Osteocyte (in vitro differentiated cells): ENCODE results near the gene NRXN3. TPM values are rescaled to one million over a fixed set of nuclear protein-coding genes. Genes with fewer than 3 reads are reported as not detected.

ENCODE experiments used
- DNase-seq: peaks from one replicate; pipeline ENCODE4 v3.0.0; 2021; ENCODE audit warnings: mixed read lengths; ENCODE audit not compliant: unreplicated experiment; ENCODE audit errors: extremely low spot score
- H3K27ac Mint-ChIP-seq: one replicate; pipeline ENCODE4 v1.8.0; 2021; ENCODE audit warnings: mild to moderate bottlenecking, mixed read lengths; ENCODE audit not compliant: unreplicated experiment
- H3K27me3 Mint-ChIP-seq: one replicate; pipeline ENCODE4 v1.8.0; 2021; ENCODE audit warnings: mixed read lengths; ENCODE audit not compliant: unreplicated experiment
- H3K36me3 Mint-ChIP-seq: one replicate; pipeline ENCODE4 v1.8.0; 2021; ENCODE audit warnings: mixed read lengths; ENCODE audit not compliant: unreplicated experiment
- H3K4me1 Mint-ChIP-seq: one replicate; pipeline ENCODE4 v1.8.0; 2021; ENCODE audit warnings: mixed read lengths; ENCODE audit not compliant: unreplicated experiment
- H3K4me3 Mint-ChIP-seq: one replicate; pipeline ENCODE4 v1.8.0; 2021; ENCODE audit warnings: mild to moderate bottlenecking, moderate library complexity, mixed read lengths; ENCODE audit not compliant: unreplicated experiment
- H3K9me3 Mint-ChIP-seq: one replicate; pipeline ENCODE4 v1.8.0; 2021; ENCODE audit warnings: mixed read lengths; ENCODE audit not compliant: unreplicated experiment
- total RNA-seq: library from RNA; stranded (reverse); gene quantifications from 2 replicates; pipeline ENCODE4 v1.2.1, GENCODE V29; 2021
- TF ChIP-seq, protein P1 (sequence below): fragments of 200-600 bp; sonication (generic); IDR thresholded peaks from 2 replicates; pipeline ENCODE4 v1.5.0; 2021; ENCODE audit warnings: antibody characterized with exemption, mild to moderate bottlenecking, moderate library complexity

NRXN3 gene
- total RNA-seq, 1 donor from 2014 or later: 26.5 TPM

DNA sequence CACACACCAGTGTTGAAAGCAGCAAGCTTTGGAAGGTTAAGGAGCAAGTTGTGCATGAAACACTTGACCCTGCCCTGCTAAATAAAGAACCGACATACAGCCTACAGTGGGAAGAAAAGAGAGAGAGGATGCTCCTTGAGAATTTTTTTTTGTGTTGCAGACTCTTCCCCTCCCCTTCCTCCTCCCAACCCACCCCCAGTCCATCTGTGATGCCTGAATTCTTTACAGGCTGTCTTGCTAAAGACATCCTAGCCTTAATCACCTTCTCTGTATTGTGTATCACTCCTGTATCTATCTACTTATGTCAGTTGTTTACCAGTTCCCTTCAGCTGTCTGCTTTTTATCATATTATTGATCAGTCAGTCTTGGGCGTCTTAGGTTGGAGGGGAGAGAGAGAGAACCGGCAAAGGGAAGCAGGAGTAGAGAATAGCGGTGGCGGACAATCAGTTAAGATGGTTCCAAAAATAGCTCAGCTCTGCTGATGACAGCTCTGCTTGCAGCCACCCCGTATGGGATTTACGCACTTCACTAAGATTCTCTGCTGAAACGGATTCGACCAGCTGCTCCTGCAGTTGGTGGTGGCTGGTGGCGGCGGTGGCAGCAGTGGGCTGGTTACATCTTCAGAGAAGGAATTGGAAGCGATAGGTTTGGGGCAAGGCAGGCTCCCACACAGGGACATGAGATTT is 664.7 kb downstream of the NRXN3 start:
- Mint-ChIP-seq H3K4me3 (no peak overlapping the region), H3K27me3 (peaks cover 7% of the 10 kb centered on the region), H3K9me3 (no peaks in the 10 kb centered on the region), H3K27ac (no peak overlapping the region), H3K36me3 (no peaks in the 10 kb centered on the region), H3K4me1 (no peaks in the 10 kb centered on the region)
- TF ChIP-seq, protein P1, sequence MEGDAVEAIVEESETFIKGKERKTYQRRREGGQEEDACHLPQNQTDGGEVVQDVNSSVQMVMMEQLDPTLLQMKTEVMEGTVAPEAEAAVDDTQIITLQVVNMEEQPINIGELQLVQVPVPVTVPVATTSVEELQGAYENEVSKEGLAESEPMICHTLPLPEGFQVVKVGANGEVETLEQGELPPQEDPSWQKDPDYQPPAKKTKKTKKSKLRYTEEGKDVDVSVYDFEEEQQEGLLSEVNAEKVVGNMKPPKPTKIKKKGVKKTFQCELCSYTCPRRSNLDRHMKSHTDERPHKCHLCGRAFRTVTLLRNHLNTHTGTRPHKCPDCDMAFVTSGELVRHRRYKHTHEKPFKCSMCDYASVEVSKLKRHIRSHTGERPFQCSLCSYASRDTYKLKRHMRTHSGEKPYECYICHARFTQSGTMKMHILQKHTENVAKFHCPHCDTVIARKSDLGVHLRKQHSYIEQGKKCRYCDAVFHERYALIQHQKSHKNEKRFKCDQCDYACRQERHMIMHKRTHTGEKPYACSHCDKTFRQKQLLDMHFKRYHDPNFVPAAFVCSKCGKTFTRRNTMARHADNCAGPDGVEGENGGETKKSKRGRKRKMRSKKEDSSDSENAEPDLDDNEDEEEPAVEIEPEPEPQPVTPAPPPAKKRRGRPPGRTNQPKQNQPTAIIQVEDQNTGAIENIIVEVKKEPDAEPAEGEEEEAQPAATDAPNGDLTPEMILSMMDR: no peak
- DNase-seq: no peak

DNA sequence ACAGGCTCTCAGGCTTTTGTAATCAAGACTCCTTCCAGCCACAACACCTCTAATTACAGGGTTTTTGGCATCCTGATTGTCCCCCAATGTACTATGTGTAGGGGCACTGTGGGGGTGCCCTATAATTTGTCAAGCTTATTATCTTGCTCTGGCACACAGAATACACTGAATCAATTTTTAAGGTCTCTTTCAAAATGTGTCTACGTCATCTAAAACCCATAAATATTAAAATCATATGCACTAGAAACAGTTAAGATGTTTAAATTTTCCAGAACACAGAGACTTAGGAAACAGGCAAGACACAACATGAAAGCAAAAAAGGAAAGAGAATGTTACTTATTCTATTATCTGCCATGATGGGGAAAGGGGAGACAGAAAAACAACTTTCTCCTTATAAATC is 665.7 kb downstream of the NRXN3 start:
- peaks cover 7% of the 10 kb centered on the region for H3K27me3 Mint-ChIP-seq
- TF ChIP-seq, protein P1: no peak

DNA sequence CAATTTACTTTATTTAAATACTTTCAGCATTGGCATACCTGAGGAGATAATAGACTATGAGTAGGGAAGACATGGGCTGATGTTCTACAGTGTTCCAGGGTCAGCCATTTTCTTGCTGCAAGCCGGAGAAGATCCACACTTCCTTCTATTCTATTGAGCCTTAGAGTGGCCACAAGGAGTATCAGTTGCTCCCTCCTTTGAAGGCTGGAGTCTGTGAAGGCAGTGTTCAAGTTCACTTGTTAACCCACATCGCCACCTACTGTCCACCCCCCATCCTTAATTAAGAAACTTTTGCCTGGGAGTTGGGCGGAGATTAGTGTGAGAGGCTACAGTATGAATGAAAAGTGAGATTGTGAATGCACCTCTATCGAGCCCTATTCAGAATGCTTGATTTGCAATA is 666.6 kb downstream of the NRXN3 start:
- Mint-ChIP-seq H3K4me3 (no peak overlapping the region), H3K27ac (no peak overlapping the region), H3K9me3 (no peaks in the 10 kb centered on the region), H3K27me3 (peaks cover 7% of the 10 kb centered on the region), H3K36me3 (no peaks in the 10 kb centered on the region), H3K4me1 (no peaks in the 10 kb centered on the region)
- TF ChIP-seq, protein P1: peak; percentile 43
- DNase-seq: no peak

More for the DNA sequence above, 665.7 kb downstream of the NRXN3 start:
- no peak overlapping the region for H3K4me3 Mint-ChIP-seq
- no peaks in the 10 kb centered on the region for H3K36me3 Mint-ChIP-seq
- no peaks in the 10 kb centered on the region for H3K9me3 Mint-ChIP-seq
- no peaks in the 10 kb centered on the region for H3K4me1 Mint-ChIP-seq
- no peak overlapping the region for H3K27ac Mint-ChIP-seq
- no peak for DNase-seq

DNA sequence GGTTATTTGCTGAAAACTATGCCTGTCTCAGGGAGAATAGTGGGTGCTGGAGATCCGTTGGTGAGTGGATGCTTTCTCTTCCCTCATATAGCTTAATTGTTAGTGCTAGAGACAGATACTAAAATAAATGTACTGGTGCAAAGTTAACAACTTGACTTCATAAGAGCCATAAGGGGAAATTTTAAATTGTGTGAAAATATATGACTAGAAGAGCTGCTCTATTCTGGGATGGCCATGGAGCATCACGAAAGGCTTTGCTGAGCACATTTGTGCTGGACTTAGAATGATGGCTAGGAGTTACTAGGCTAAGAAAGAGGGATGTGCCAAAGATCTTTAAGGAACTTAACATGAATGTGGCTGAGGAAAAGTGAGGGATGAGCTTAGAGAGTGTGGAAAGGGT is 668.8 kb downstream of the NRXN3 start:
- H3K36me3 Mint-ChIP-seq: no peaks in the 10 kb centered on the region
- no peak overlapping the region for H3K27ac Mint-ChIP-seq
- DNase-seq: no peak
- H3K4me1 Mint-ChIP-seq: no peaks in the 10 kb centered on the region
- H3K27me3 Mint-ChIP-seq: peaks cover 9% of the 10 kb centered on the region
- H3K9me3 Mint-ChIP-seq: no peaks in the 10 kb centered on the region
- no peak overlapping the region for H3K4me3 Mint-ChIP-seq
- TF ChIP-seq, protein P1: no peak

DNA sequence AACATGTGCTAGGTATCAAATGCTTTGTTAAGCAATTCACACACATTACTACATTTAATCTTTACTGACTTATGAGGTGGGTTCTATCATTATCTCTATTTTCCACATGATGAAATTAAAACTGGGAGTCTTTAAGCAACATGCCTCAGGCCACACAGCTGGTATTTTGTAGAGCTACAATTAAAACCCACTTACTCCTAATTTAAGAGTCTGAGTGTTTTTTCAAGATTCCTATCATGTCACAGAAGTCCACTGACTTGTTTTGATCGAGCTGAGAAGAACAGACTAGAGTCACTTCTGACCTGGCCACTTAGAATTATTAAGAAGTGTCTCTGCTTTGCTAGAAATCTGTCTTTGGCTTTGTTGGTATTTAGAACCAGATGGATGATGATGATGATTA is 670.7 kb downstream of the NRXN3 start:
- Mint-ChIP-seq H3K27ac (no peak overlapping the region), H3K27me3 (peaks cover 11% of the 10 kb centered on the region), H3K36me3 (no peaks in the 10 kb centered on the region), H3K4me3 (no peak overlapping the region), H3K4me1 (no peaks in the 10 kb centered on the region), H3K9me3 (no peaks in the 10 kb centered on the region)
- DNase-seq: no peak
- TF ChIP-seq, protein P1: no peak
